Measurements from ENCODE around the gene PCDH9.

PCDH9 gene

GRCh38 chr13:66461021-66461420 lies 769.1 kb downstream of the PCDH9 start:
- DNase-seq (ENCODE audit: low read depth in 2 of 2), result no peak

- DNase-seq (ENCODE audit: low read depth in 2 of 2), result no peak
These were observed 770.5 kb downstream of the PCDH9 start for GRCh38 chr13:66459634-66460033.

GRCh38 chr13:66459143-66459542 lies 771.0 kb downstream of the PCDH9 start:
- no peak for DNase-seq (ENCODE audit: low read depth in 2 of 2)

- DNase-seq (ENCODE audit: low read depth in 2 of 2), result no peak
These were observed 783.7 kb downstream of the PCDH9 start for GRCh38 chr13:66446413-66446812.

GRCh38 chr13:66443926-66444325 lies 786.2 kb downstream of the PCDH9 start:
- no peak for DNase-seq (ENCODE audit: low read depth in 2 of 2)

- DNase-seq (ENCODE audit: low read depth in 2 of 2), result no peak
These were observed 789.2 kb downstream of the PCDH9 start for GRCh38 chr13:66440938-66441337.

GRCh38 chr13:66430728-66431127 lies 799.4 kb downstream of the PCDH9 start:
- DNase-seq (ENCODE audit: low read depth in 2 of 2), result no peak

- no peak for DNase-seq (ENCODE audit: low read depth in 2 of 2)
These were observed 799.9 kb downstream of the PCDH9 start for GRCh38 chr13:66430269-66430668.

- DNase-seq (ENCODE audit: low read depth in 2 of 2), result no peak
These were observed 801.0 kb downstream of the PCDH9 start for GRCh38 chr13:66429156-66429555.

- DNase-seq (ENCODE audit: low read depth in 2 of 2), result no peak
These were observed 802.7 kb downstream of the PCDH9 start for GRCh38 chr13:66427458-66427861.

- DNase-seq (ENCODE audit: low read depth in 2 of 2), result no peak
These were observed 804.4 kb downstream of the PCDH9 start for GRCh38 chr13:66425741-66426140.

GRCh38 chr13:66424422-66424821 lies 805.7 kb downstream of the PCDH9 start:
- no peak for DNase-seq (ENCODE audit: low read depth in 2 of 2)

- DNase-seq (ENCODE audit: low read depth in 2 of 2), result no peak
These were observed 814.7 kb downstream of the PCDH9 start for GRCh38 chr13:66415444-66415843.

GRCh38 chr13:66414066-66414800 lies 815.9 kb downstream of the PCDH9 start:
- DNase-seq (ENCODE audit: low read depth in 2 of 2), result no peak

GRCh38 chr13:66410314-66410713 lies 819.8 kb downstream of the PCDH9 start:
- no peak for DNase-seq (ENCODE audit: low read depth in 2 of 2)

GRCh38 chr13:66409542-66409941 lies 820.6 kb downstream of the PCDH9 start:
- no peak for DNase-seq (ENCODE audit: low read depth in 2 of 2)

GRCh38 chr13:66407128-66407527 lies 823.0 kb downstream of the PCDH9 start:
- DNase-seq (ENCODE audit: low read depth in 2 of 2), result no peak

- DNase-seq (ENCODE audit: low read depth in 2 of 2), result no peak
These were observed 824.0 kb downstream of the PCDH9 start for GRCh38 chr13:66405908-66406802.

- no peak for DNase-seq (ENCODE audit: low read depth in 2 of 2)
These were observed 827.6 kb downstream of the PCDH9 start for GRCh38 chr13:66402546-66402945.

GRCh38 chr13:66402066-66402465 lies 828.1 kb downstream of the PCDH9 start:
- DNase-seq (ENCODE audit: low read depth in 2 of 2), result no peak

- DNase-seq (ENCODE audit: low read depth in 2 of 2), result no peak
These were observed 829.8 kb downstream of the PCDH9 start for GRCh38 chr13:66400292-66400691.

GRCh38 chr13:66399873-66400272 lies 830.3 kb downstream of the PCDH9 start:
- no peak for DNase-seq (ENCODE audit: low read depth in 2 of 2)

GRCh38 chr13:66397133-66397532 lies 833.0 kb downstream of the PCDH9 start:
- DNase-seq (ENCODE audit: low read depth in 2 of 2), result no peak
